Body of pancreas (tissue), 4 donors: ENCODE results near the gene ARID1B.

Experiments
- CTCF ChIP-seq, 7 experiments: fragments of 450-650 bp in 4 of 7; fragments of 200-600 bp in 3 of 7; sonication (generic) in 3 of 7; IDR thresholded peaks; one replicate each; pipeline ENCODE4 v1.5.1; 2016 to 2019; ENCODE audit warnings: antibody characterized with exemption in 7 of 7
- POLR2A ChIP-seq, 3 donors: fragments of 450-650 bp; IDR thresholded peaks; one replicate each; pipeline ENCODE4 v1.6.1; 2016; ENCODE audit warnings: antibody characterized with exemption in 3 of 3, mild to moderate bottlenecking in 2 of 3

GRCh38 chr6:156825475-156825874, 48.3 kb downstream of the ARID1B start:
- TF ChIP-seq CTCF (IDR thresholded peaks at IDR 0.05) (no peak), POLR2A (IDR thresholded peaks at IDR 0.05) (no peak)
